ENCODE results near the gene KIAA0930. TPM values are rescaled to one million over a fixed set of nuclear protein-coding genes. Genes with fewer than 3 reads are reported as not detected.
"Not testable (repeated sequence)": the region's sequence is repeated elsewhere in the genome, so short reads cannot be mapped to it uniquely, and the experiment has no call there.

The KIAA0930 gene
- total and polyA plus RNA-seq, 2 experiments from 2014 or later = 15.0 to 78.6 TPM

DNA sequence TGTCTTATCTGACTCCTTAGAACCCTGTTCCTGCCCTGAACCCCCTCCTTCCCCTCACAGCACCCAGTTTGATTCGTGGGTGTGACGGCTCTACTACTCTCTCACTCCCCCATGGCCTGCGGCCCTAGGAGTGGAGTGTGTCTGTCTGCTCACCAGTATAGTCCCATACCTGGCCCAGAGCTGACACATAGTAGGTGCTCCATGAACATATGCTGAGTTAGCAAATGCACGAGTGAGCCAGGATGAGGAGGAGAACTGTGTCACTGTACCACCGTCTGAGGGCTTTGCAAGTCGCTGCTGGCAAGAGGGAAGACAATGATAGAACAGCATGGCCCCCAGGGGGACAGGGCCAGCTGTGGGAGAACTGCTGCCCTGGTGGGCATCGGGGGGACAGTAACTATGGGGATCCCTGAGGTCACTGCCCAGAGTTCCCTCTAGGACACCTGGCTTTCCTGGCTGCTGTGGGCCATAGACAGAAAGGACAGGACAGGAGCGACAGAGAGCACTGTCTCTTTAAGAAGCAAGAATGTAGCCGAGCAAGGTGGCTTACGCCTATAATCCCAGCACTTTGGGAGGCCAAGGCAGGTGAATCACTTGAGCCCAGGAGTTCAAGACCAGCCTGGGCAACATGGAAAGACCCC, 19.2 kb upstream of the KIAA0930 start:
- H3K4me1 Mint-ChIP-seq = peaks cover 8% of the 10 kb centered on the region
- H3F3A ChIP-seq (replicated peaks; ENCODE audit: low read depth) = 0 out of 2 replicates have a peak, but pooled peaks cover 3% of the 10 kb centered on the region
- no peak overlapping the region for H3K27ac ChIP-seq (ENCODE audit: low read depth)
- H3K4me2 ChIP-seq = no peak overlapping the region
- H3K27me3 ChIP-seq (ENCODE audit: insufficient read depth) = peaks cover 5% of the 10 kb centered on the region; the same call in 1 of the 2 replicates
- H2AFZ ChIP-seq = no peak overlapping the region
- no peaks in the 10 kb centered on the region for H3K36me3 ChIP-seq (ENCODE audit: insufficient read depth)
- no peaks in the 10 kb centered on the region for H3K9me2 ChIP-seq (ENCODE audit: insufficient read depth)
- ATAC-seq (peak; percentile 14; the same call in 2 of the 3 replicates), DNase-seq (ENCODE audit: low spot score) (no peak)
- H3K27ac Mint-ChIP-seq = no peak overlapping the region
- no peak overlapping the region for H3K4me3 ChIP-seq
- no peaks in the 10 kb centered on the region for H3K4me1 ChIP-seq (ENCODE audit: insufficient read depth)
- no peaks in the 10 kb centered on the region for H4K20me1 ChIP-seq (replicated peaks; ENCODE audit: insufficient read depth)
- H3K79me2 ChIP-seq (replicated peaks; ENCODE audit: insufficient read depth) = no peaks in the 10 kb centered on the region
- TF ChIP-seq, protein P1, sequence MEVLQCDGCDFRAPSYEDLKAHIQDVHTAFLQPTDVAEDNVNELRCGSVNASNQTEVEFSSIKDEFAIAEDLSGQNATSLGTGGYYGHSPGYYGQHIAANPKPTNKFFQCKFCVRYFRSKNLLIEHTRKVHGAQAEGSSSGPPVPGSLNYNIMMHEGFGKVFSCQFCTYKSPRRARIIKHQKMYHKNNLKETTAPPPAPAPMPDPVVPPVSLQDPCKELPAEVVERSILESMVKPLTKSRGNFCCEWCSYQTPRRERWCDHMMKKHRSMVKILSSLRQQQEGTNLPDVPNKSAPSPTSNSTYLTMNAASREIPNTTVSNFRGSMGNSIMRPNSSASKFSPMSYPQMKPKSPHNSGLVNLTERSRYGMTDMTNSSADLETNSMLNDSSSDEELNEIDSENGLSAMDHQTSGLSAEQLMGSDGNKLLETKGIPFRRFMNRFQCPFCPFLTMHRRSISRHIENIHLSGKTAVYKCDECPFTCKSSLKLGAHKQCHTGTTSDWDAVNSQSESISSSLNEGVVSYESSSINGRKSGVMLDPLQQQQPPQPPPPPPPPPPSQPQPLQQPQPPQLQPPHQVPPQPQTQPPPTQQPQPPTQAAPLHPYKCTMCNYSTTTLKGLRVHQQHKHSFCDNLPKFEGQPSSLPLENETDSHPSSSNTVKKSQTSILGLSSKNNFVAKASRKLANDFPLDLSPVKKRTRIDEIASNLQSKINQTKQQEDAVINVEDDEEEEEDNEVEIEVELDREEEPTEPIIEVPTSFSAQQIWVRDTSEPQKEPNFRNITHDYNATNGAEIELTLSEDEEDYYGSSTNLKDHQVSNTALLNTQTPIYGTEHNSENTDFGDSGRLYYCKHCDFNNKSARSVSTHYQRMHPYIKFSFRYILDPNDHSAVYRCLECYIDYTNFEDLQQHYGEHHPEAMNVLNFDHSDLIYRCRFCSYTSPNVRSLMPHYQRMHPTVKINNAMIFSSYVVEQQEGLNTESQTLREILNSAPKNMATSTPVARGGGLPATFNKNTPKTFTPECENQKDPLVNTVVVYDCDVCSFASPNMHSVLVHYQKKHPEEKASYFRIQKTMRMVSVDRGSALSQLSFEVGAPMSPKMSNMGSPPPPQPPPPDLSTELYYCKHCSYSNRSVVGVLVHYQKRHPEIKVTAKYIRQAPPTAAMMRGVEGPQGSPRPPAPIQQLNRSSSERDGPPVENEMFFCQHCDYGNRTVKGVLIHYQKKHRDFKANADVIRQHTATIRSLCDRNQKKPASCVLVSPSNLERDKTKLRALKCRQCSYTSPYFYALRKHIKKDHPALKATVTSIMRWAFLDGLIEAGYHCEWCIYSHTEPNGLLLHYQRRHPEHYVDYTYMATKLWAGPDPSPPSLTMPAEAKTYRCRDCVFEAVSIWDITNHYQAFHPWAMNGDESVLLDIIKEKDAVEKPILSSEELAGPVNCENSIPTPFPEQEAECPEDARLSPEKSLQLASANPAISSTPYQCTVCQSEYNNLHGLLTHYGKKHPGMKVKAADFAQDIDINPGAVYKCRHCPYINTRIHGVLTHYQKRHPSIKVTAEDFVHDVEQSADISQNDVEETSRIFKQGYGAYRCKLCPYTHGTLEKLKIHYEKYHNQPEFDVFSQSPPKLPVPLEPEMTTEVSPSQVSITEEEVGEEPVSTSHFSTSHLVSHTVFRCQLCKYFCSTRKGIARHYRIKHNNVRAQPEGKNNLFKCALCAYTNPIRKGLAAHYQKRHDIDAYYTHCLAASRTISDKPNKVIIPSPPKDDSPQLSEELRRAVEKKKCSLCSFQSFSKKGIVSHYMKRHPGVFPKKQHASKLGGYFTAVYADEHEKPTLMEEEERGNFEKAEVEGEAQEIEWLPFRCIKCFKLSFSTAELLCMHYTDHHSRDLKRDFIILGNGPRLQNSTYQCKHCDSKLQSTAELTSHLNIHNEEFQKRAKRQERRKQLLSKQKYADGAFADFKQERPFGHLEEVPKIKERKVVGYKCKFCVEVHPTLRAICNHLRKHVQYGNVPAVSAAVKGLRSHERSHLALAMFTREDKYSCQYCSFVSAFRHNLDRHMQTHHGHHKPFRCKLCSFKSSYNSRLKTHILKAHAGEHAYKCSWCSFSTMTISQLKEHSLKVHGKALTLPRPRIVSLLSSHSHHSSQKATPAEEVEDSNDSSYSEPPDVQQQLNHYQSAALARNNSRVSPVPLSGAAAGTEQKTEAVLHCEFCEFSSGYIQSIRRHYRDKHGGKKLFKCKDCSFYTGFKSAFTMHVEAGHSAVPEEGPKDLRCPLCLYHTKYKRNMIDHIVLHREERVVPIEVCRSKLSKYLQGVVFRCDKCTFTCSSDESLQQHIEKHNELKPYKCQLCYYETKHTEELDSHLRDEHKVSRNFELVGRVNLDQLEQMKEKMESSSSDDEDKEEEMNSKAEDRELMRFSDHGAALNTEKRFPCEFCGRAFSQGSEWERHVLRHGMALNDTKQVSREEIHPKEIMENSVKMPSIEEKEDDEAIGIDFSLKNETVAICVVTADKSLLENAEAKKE (CRISPR knock-in tag; IDR thresholded peaks at IDR 0.05) = no peak
- TF ChIP-seq, protein P2, sequence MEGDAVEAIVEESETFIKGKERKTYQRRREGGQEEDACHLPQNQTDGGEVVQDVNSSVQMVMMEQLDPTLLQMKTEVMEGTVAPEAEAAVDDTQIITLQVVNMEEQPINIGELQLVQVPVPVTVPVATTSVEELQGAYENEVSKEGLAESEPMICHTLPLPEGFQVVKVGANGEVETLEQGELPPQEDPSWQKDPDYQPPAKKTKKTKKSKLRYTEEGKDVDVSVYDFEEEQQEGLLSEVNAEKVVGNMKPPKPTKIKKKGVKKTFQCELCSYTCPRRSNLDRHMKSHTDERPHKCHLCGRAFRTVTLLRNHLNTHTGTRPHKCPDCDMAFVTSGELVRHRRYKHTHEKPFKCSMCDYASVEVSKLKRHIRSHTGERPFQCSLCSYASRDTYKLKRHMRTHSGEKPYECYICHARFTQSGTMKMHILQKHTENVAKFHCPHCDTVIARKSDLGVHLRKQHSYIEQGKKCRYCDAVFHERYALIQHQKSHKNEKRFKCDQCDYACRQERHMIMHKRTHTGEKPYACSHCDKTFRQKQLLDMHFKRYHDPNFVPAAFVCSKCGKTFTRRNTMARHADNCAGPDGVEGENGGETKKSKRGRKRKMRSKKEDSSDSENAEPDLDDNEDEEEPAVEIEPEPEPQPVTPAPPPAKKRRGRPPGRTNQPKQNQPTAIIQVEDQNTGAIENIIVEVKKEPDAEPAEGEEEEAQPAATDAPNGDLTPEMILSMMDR (conservative IDR thresholded peaks at IDR 0.05; ENCODE audit: low read depth in 2 of 2) = no peak
- peaks cover 18% of the 10 kb centered on the region for H3K27me3 Mint-ChIP-seq (ENCODE audit: insufficient read depth, low read depth, poor library complexity)
- H3K36me3 Mint-ChIP-seq (ENCODE audit: low read depth) = peaks cover 2% of the 10 kb centered on the region; the same call in 1 of the 3 replicates
- no peak overlapping the region for H3K4me3 Mint-ChIP-seq
- H3K9me3 Mint-ChIP-seq = peaks cover 10% of the 10 kb centered on the region

DNA sequence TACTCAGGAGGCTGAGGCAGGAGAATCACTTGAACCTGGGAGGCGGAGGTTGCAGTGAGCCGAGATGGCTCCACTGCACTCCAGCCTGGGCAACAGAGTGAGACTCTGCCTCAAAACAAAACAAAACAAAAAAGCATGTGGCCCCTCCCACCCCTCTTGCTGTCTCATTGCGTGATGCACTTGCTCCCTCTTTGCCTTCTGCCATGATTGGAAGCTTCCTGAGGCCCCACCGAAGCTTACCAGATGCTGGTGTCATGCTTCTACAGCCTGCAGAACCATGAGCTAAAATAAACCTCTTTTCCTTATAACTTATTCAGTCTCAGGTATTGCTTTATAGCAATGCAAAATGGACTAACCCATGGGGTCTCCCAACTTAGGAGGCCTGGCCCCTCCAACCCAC, 17.2 kb upstream of the KIAA0930 start:
- H3F3A ChIP-seq (replicated peaks; ENCODE audit: low read depth); H3K27ac Mint-ChIP-seq; H2AFZ ChIP-seq; H4K20me1 ChIP-seq (replicated peaks; ENCODE audit: insufficient read depth); H3K4me3 Mint-ChIP-seq; H3K9me2 ChIP-seq (ENCODE audit: insufficient read depth); H3K36me3 Mint-ChIP-seq (ENCODE audit: low read depth); H3K27me3 ChIP-seq (ENCODE audit: insufficient read depth); H3K27ac ChIP-seq (ENCODE audit: low read depth); DNase-seq (ENCODE audit: low spot score); H3K27me3 Mint-ChIP-seq (ENCODE audit: insufficient read depth, low read depth, poor library complexity); H3K4me1 Mint-ChIP-seq; H3K79me2 ChIP-seq (replicated peaks; ENCODE audit: insufficient read depth); H3K4me1 ChIP-seq (ENCODE audit: insufficient read depth); H3K4me2 ChIP-seq; ATAC-seq; H3K4me3 ChIP-seq; H3K36me3 ChIP-seq (ENCODE audit: insufficient read depth): not testable (repeated sequence)
- H3K9me3 Mint-ChIP-seq = peaks cover 10% of the 10 kb centered on the region

Data from GM23338 (cell line).